NCI-H774 (cell line): ENCODE measurements around the gene SMG6.

ENCODE experiments used
- DNase-seq: peaks from one replicate; lab custom pipeline; 2025; lab: John Stamatoyannopoulos, UW

Gene SMG6

GRCh38 chr17:2235265-2235664 lies 68.3 kb downstream of the SMG6 start:
- DNase-seq = no peak

DNA sequence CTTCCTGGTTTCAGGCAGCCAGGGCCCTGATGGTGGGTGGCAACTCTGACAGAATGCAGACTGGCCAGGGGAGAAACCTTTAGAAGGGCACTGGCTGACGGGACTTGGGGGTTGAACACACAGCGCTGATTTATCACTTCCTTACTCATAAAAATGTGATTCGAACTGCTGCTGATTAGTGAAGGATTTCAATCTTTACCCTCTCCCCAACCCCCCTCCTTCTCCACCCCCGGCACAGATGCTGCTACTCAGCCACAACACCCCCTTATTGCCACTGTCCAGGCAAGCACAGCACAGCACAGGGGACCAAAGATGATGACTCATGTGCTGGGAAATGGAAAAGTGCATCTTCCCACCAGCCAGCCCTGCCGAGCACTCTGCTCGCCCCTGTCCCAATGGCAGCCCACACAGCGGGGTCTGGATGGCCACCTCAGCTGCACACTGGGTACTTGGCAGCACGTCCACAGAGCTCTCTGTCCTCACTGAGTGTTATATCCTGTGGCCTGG lies 70.1 kb downstream of the SMG6 start:
- DNase-seq = no peak

DNA sequence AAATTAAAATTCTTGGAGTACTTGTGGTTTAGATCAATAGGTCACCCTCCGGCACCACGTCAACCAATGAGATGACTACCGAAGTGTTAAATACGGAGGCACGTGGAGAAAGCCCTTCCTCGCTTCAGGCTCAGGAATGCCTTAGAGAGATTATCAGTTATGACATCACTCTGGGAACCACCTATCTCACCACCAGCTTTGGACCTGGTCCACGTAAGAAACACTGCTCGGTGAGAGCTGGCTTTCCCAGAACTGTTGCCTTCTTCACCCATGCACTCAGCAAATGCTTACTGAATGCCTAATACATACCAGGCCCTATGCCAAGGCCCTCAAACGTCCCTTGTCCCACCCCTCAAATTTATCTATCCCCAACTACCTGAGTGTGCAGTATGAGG lies 71.3 kb downstream of the SMG6 start:
- DNase-seq = no peak

DNA sequence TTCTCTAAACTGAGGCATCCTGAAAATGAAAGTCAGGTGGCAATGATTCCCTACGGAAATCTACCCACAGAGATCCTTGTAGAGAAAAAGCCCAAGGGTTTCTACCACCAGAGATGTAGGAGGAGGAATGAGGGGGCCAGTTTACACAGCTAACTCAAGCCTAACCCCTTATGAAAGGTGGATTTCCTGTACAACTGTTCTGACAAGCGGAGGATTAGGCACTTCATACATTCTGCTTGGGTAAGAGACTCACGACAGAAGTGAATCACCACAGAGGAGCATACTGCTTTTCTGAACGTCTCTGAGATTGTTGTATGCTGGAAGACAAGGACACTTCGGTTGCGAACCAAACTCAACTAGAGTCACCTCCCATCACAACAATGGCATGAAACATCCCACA lies 72.7 kb downstream of the SMG6 start:
- no peak for DNase-seq

- DNase-seq = no peak
Observed at GRCh38 chr17:2227025-2227699, 76.4 kb downstream of the SMG6 start.

GRCh38 chr17:2223617-2223927 lies 80.0 kb downstream of the SMG6 start:
- no peak for DNase-seq

DNA sequence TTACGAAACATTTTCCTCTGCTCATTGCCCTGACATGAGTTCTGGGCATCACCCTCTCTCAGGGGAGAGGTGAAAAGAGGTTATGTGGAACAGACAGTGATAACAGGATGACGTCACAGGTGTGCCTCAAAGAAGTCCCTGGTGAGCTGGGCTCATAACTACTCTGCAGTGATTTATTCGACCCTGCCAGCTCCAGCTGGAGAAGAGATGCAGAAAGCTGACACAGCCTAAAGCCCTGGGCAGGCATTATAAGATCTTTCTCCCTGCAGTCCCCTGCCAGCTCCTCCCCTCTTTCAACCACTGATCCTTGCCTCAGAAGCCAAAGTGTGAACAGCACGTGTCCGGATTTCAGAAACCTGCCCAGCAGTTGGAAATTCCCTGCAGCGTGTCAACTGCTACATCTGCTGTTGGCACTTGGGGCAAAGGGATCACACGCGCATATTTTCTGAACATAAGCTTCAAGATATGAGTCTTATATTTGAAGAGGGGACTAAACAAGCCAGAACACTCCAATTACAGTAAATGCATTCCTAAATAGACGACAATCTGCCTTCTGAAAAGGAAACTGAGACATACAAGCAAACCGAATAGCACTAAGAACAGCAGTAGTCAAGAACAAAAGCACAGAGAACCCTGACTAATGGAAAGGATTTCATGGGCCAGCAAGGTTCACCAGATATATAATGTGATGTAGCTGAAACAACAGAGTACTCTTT lies 80.5 kb downstream of the SMG6 start:
- DNase-seq = no peak

DNA sequence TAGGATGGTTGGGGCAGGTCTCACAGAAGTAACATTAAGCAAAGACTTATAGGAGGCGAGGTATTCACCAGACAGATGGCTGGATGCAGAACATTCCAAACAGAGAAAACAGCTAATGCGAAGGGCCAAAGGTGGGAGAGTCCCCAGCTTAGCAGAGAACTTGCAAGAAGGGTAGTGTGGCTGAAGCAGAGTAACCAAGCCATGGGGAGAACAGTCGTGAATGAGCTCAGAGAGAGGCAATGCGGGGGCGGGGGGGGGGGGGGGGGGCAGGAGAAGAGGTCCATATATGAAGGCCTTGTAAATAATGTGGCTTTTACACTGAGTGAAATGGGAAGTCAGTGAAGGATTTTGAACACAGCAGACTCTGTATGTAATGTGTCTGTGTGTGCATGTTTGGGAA lies 81.3 kb downstream of the SMG6 start:
- no peak for DNase-seq

GRCh38 chr17:2218426-2218825 lies 85.2 kb downstream of the SMG6 start:
- no peak for DNase-seq

DNA sequence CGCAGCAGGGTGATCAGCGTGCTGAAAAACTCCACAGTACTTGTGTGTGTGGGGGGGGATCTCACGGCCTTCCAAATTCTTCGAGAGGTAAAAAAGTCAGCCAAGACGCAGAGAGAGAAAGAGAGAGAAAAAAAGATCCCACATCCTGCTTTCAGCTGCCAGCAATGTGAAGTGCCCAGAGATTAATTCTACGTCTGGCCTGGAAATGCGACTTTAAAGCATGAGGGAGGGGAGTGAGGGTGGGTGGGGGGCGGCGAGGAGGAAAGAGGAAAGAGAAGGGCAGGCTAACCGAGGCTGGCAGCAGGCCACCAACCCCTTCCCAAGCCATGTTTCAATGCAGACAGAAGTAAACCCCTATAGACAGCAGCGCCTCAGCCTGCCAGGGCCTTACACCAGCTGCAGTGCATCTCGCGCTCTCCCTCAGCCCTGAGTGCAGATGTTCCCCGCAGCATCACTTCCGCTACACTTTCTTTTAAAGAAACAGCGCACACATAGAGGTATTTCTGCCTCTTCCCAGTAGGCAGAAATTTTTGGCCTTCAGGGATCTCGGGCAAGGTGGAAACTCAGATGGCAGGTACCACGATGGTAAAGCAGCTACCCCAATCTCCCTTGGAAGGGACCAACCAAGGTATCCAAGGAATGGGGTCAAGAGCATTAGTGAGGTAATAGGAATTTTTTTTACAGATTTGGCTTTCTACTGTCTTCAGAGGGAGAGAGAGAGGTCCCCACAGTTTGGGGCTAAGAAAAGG lies 87.8 kb downstream of the SMG6 start:
- DNase-seq = no peak

- no peak for DNase-seq
Observed at GRCh38 chr17:2214929-2215615, 88.5 kb downstream of the SMG6 start.

- no peak for DNase-seq
Observed at GRCh38 chr17:2214047-2214928, 89.3 kb downstream of the SMG6 start.

- DNase-seq = no peak
Observed at GRCh38 chr17:2213291-2213960, 90.2 kb downstream of the SMG6 start.

GRCh38 chr17:2212400-2212981 lies 91.1 kb downstream of the SMG6 start:
- DNase-seq = no peak

GRCh38 chr17:2211661-2212399 lies 91.8 kb downstream of the SMG6 start:
- DNase-seq = no peak

- no peak for DNase-seq
Observed at GRCh38 chr17:2210726-2211125, 92.9 kb downstream of the SMG6 start.

DNA sequence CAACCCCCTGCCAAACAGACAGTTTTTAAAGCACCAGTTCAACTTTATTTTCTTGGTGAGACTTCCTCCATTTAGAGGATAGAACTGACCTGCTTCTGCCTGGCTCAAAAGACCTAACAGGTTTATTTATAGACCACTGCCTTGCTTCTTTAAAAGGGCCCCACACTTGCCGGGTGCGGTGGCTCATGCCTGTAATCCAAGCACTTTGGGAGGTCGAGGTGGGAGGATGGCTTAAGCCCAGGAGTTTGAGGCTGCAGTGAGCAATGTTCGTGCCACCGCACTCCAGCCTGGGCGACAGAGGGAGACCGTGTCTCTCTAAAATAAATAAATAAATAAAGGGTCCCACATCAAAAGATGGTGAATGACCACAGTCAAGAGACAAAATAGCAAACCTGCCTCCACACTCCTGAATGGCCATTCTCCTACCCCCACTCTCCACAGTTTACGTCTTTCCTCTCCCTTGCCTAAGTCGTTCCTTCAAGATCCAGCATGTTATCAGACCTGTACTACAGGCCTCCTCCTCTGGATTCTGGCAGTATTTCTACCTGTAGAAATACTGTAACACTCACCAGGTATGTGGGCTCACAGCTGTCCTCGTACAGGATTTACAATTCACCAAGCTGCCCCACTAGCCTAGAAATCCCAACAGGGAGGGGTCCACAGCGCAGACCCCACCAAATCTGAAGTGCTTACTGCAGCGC lies 95.6 kb downstream of the SMG6 start:
- no peak for DNase-seq

- DNase-seq = no peak
Observed at GRCh38 chr17:2204393-2204792, 99.2 kb downstream of the SMG6 start.

GRCh38 chr17:2203818-2204217 lies 99.8 kb downstream of the SMG6 start:
- DNase-seq = no peak
